Measurements from ENCODE around the gene XRN1.

XRN1 gene

GRCh38 chr3:142447852-142448823 lies at the start of gene XRN1:
Gene XRN1 (minus strand): TSS chr3:142448037. CDS start chr3:142447944, 93 bp downstream.
- TF ChIP-seq YY1 (IDR thresholded peaks at IDR 0.05; ENCODE audit: low read depth): no peak
- TF ChIP-seq REST (IDR thresholded peaks at IDR 0.05; ENCODE audit: low read depth): no peak
- TF ChIP-seq CREB1 (IDR thresholded peaks at IDR 0.05; ENCODE audit: low read depth): peak; percentile 68; the same call in 1 of the 2 replicates
- no peak for TF ChIP-seq RAD21 (IDR thresholded peaks at IDR 0.05; ENCODE audit: low read depth)
- peak; percentile 24; the same call in 1 of the 2 replicates for TF ChIP-seq MAX (IDR thresholded peaks at IDR 0.05)
- TF ChIP-seq FOXM1 (IDR thresholded peaks at IDR 0.05; ENCODE audit: borderline replicate concordance, low read depth): no peak
- TF ChIP-seq EP300 (IDR thresholded peaks at IDR 0.05; ENCODE audit: borderline replicate concordance): no peak
- TF ChIP-seq TCF12 (IDR thresholded peaks at IDR 0.05; ENCODE audit: low read depth): no peak
- no peak; the same call in 1 of the 2 replicates for TF ChIP-seq TEAD4 (IDR thresholded peaks at IDR 0.05)
- TF ChIP-seq EGR1 (IDR thresholded peaks at IDR 0.05): no peak
- TF ChIP-seq ZBTB7A (IDR thresholded peaks at IDR 0.05; ENCODE audit: low read depth): no peak
- peak; percentile 93 for TF ChIP-seq TAF1 (IDR thresholded peaks at IDR 0.05; ENCODE audit: low read depth)
- peak; percentile 71 for TF ChIP-seq CEBPB (IDR thresholded peaks at IDR 0.05)
- no peak for TF ChIP-seq USF1 (IDR thresholded peaks at IDR 0.05)
- TF ChIP-seq NFIC (IDR thresholded peaks at IDR 0.05): no peak

GRCh38 chr3:142495103-142495502 lies 47.3 kb upstream of the XRN1 start:
- TF ChIP-seq TEAD4 (IDR thresholded peaks at IDR 0.05) (no peak), REST (IDR thresholded peaks at IDR 0.05; ENCODE audit: low read depth) (no peak), TAF1 (IDR thresholded peaks at IDR 0.05; ENCODE audit: low read depth) (no peak), NFIC (IDR thresholded peaks at IDR 0.05) (no peak), ZBTB7A (IDR thresholded peaks at IDR 0.05; ENCODE audit: low read depth) (no peak), EP300 (IDR thresholded peaks at IDR 0.05; ENCODE audit: borderline replicate concordance) (no peak), YY1 (IDR thresholded peaks at IDR 0.05; ENCODE audit: low read depth) (no peak), FOXM1 (IDR thresholded peaks at IDR 0.05; ENCODE audit: borderline replicate concordance, low read depth) (no peak), USF1 (IDR thresholded peaks at IDR 0.05) (no peak), CREB1 (IDR thresholded peaks at IDR 0.05; ENCODE audit: low read depth) (no peak), TCF12 (IDR thresholded peaks at IDR 0.05; ENCODE audit: low read depth) (no peak)

GRCh38 chr3:142492184-142492583 lies 44.3 kb upstream of the XRN1 start:
- TF ChIP-seq TCF12 (IDR thresholded peaks at IDR 0.05; ENCODE audit: low read depth): no peak
- TF ChIP-seq NFIC (IDR thresholded peaks at IDR 0.05): no peak
- TF ChIP-seq REST (IDR thresholded peaks at IDR 0.05; ENCODE audit: low read depth): no peak
- no peak for TF ChIP-seq TEAD4 (IDR thresholded peaks at IDR 0.05)
- TF ChIP-seq YY1 (IDR thresholded peaks at IDR 0.05; ENCODE audit: low read depth): no peak
- TF ChIP-seq CREB1 (IDR thresholded peaks at IDR 0.05; ENCODE audit: low read depth): no peak
- TF ChIP-seq EP300 (IDR thresholded peaks at IDR 0.05; ENCODE audit: borderline replicate concordance): no peak
- TF ChIP-seq TAF1 (IDR thresholded peaks at IDR 0.05; ENCODE audit: low read depth): no peak
- no peak for TF ChIP-seq ZBTB7A (IDR thresholded peaks at IDR 0.05; ENCODE audit: low read depth)
- no peak for TF ChIP-seq CEBPB (IDR thresholded peaks at IDR 0.05)
- TF ChIP-seq MAX (IDR thresholded peaks at IDR 0.05): no peak
- no peak for TF ChIP-seq FOXM1 (IDR thresholded peaks at IDR 0.05; ENCODE audit: borderline replicate concordance, low read depth)

Measured in Ishikawa (cell line).